Heart right ventricle (tissue), 16 donors: ENCODE measurements around the gene CTDP1. TPM values are rescaled to one million over a fixed set of nuclear protein-coding genes. Genes with fewer than 3 reads are reported as not detected.
A peak's percentile ranks its signal among the peaks of the same experiment; 100 is the strongest.

Experiments used
- ATAC-seq, 8 donors: fragments of 200-7000 bp; cut with Tn5 transposase; one replicate each; pipeline ENCODE4 v1.9.1; 2020; ENCODE audit warnings: mild to moderate bottlenecking in 8 of 8, moderate library complexity in 8 of 8, moderate number of reproducible peaks in 1 of 8
- DNase-seq, 2 donors: peaks; one replicate each; pipeline ENCODE4 v3.0.0-alpha.2; 2020
- H3K27ac ChIP-seq, 10 donors: fragments of 200-600 bp; sonication (generic) in 2 of 10; one replicate each; pipeline versions ENCODE4 v1.5.0 to v1.8.0; 2020 to 2022; ENCODE audit warnings: mild to moderate bottlenecking in 3 of 10
- H3K27me3 ChIP-seq, 7 donors: fragments of 200-600 bp; one replicate each; pipeline ENCODE4 v1.8.0; 2021 to 2022; ENCODE audit warnings: mild to moderate bottlenecking in 2 of 7
- H3K36me3 ChIP-seq, 9 donors: fragments of 200-600 bp; sonication (generic) in 1 of 9; one replicate each; pipeline versions ENCODE4 v1.5.0 to v1.8.0; 2020 to 2022; ENCODE audit warnings: mild to moderate bottlenecking in 2 of 9
- H3K4me1 ChIP-seq, 9 donors: fragments of 200-600 bp; sonication (generic) in 1 of 9; one replicate each; pipeline versions ENCODE4 v1.5.0 to v1.8.0; 2020 to 2022; ENCODE audit warnings: mild to moderate bottlenecking in 4 of 9
- H3K4me3 ChIP-seq, 10 donors: fragments of 200-600 bp; sonication (generic) in 2 of 10; one replicate each; pipeline versions ENCODE4 v1.5.0 to v1.8.0; 2020 to 2022; ENCODE audit warnings: mild to moderate bottlenecking in 7 of 10, moderate library complexity in 2 of 10
- H3K9me3 ChIP-seq, 11 donors: fragments of 200-600 bp in 10 of 11; sonication (generic) in 2 of 11; one replicate each; pipeline versions ENCODE4 v1.5.0 to v1.8.0; 2013 to 2022; ENCODE audit warnings: mild to moderate bottlenecking in 2 of 11, control low read depth in 1 of 11, moderate library complexity in 1 of 11
- CTCF ChIP-seq, 9 donors: fragments of 200-600 bp; sonication (generic) in 2 of 9; IDR thresholded peaks; one replicate each; pipeline versions ENCODE4 v1.5.0 to v1.8.0; 2021 to 2022; ENCODE audit warnings: antibody characterized with exemption in 9 of 9, mild to moderate bottlenecking in 5 of 9, moderate library complexity in 1 of 9
- WGBS, 2 donors: extraction: QIAGEN DNeasy Blood & Tissue Kit; methylation state at CpG; one replicate each; pipeline ENCODE4 v1.1.7; 2013; ENCODE audit warnings: inconsistent platforms in 1 of 2; 5-methylcytosine and 5-hydroxymethylcytosine counted together
- intact Hi-C, 10 donors: fragments of 100-400 bp; cut with DNase I; formaldehyde crosslinking; loops; one replicate each; pipeline versions ENCODE4 v1.11.1 to v1.14.2; 2022
- polyA plus RNA-seq, 2 donors: library from polyadenylated mRNA; stranded (reverse); fragments of 200-250 nt; gene quantifications; one replicate each; pipeline ENCODE4 v1.2.3, GENCODE V29; 2013
- total RNA-seq, 10 donors: library from RNA; stranded (reverse); fragmentation: NEBNext Ultra II Directional in 3 of 10; extraction: Animal tissue kit (Norgen Biotek cat#: 25700) in 3 of 10; gene quantifications; one replicate each; pipeline versions ENCODE4 v1.2.1 to v1.2.4, GENCODE V29; 2021 to 2023
- donor health status: Arrhythmogenic right ventricular cardiomyopathy.
- donor health status: ischemic (EF 13 %, LVEDD 7.1; RV severe dilation, severe dysfunction).
- donor health status: healthy with polysubstance abuse.
- donor health status: DM: no; HTN: yes; CAD: no.
- donor health status: DM: no; HTN: no; CAD: no.
- donor health status: ischemic (EF 25% LVEDD 6.9; RV normal size, moderate dysfunction).
- donor health status: ischemic (EF 25% LVEDD 5.7; RV mildly dilated, moderate dysfunction).
- donor health status: healthy.
- donor health status: DM: yes; HTN: yes; CAD: no.
- donor health status: Ischemic cardiomyopathy.
- donor health status: ischemic (EF 35%, LVEDD 5.7; RV mildly dilated, moderate dysfunction).
- donor health status: nonischemic (EF 11% LVEDD 7.7; RV severe dilation, severe dysfunction).
- donor health status: DM: yes; HTN: yes; CAD: no.
- donor health status: PGD.
- donor health status: ischemic (EF 29% LVEDD 5.4; RV normal size, mild dysfunction).
- donor health status: nonischemic (EF 23%, LVEDD 6.1; RV moderate dilation, normal function).

The CTDP1 gene
- total and polyA plus RNA-seq, 12 donors, result 6.8 to 12.5 (median 9.3) TPM

GRCh38 chr18:79732721-79733025, 53.1 kb downstream of the CTDP1 start:
- DNase-seq, result no peak

GRCh38 chr18:79733135-79733701, 53.6 kb downstream of the CTDP1 start:
- TF ChIP-seq CTCF (IDR thresholded peaks at IDR 0.05), result no peak
- Histone ChIP-seq H3K27me3 (no peaks in the 10 kb centered on the region), H3K36me3 (peaks cover 0 to 99% (median 56%) of the 10 kb centered on the region in 9 donors), H3K4me3 (no peak overlapping the region), H3K4me1 (peaks cover 0 to 2% (median 0%) of the 10 kb centered on the region in 9 donors), H3K27ac (peak overlapping the region in 1 of 10 donors; percentile 26), H3K9me3 (peaks cover 0 to 59% (median 10%) of the 10 kb centered on the region in 11 donors)
- intact Hi-C loops, result no loop called here
- ATAC-seq (no peak), DNase-seq (no peak)
- 97% methylated on average over 38 of the region's 38 CpGs for WGBS, 2 donors

More at GRCh38 chr18:79732721-79733025, 53.1 kb downstream of the CTDP1 start:
- no peaks in the 10 kb centered on the region for H3K4me1 ChIP-seq
- peaks cover 0 to 59% (median 10%) of the 10 kb centered on the region in 11 donors for H3K9me3 ChIP-seq
- no peaks in the 10 kb centered on the region for H3K27me3 ChIP-seq
- no peak for TF ChIP-seq CTCF (IDR thresholded peaks at IDR 0.05)
- H3K4me3 ChIP-seq, result no peak overlapping the region
- H3K27ac ChIP-seq, result no peak overlapping the region
- ATAC-seq, result no peak
- WGBS, 2 donors, result 98 to 100% methylated on average over 9 of the region's 9 CpGs
- intact Hi-C loops, result no loop called here
- peaks cover 0 to 98% (median 55%) of the 10 kb centered on the region in 9 donors for H3K36me3 ChIP-seq

GRCh38 chr18:79733986-79734770, 54.6 kb downstream of the CTDP1 start:
- peaks cover 0 to 59% (median 10%) of the 10 kb centered on the region in 11 donors for H3K9me3 ChIP-seq
- peak overlapping the region in 1 of 10 donors; percentile 78 for H3K27ac ChIP-seq
- peak in 1 of 8 donors; percentile 63 for ATAC-seq
- intact Hi-C loops, result no loop called here
- 89 to 91% methylated on average over 33 of the region's 33 CpGs for WGBS, 2 donors
- peaks cover 0 to 98% (median 54%) of the 10 kb centered on the region in 9 donors for H3K36me3 ChIP-seq
- DNase-seq, result no peak
- no peaks in the 10 kb centered on the region for H3K27me3 ChIP-seq
- TF ChIP-seq CTCF (IDR thresholded peaks at IDR 0.05), result no peak
- no peak overlapping the region for H3K4me3 ChIP-seq
- peaks cover 0 to 4% (median 0%) of the 10 kb centered on the region in 9 donors for H3K4me1 ChIP-seq

- no peak overlapping the region for H3K27ac ChIP-seq
- peaks cover 0 to 52% (median 10%) of the 10 kb centered on the region in 11 donors for H3K9me3 ChIP-seq
- no peak overlapping the region for H3K4me3 ChIP-seq
- peaks cover 0 to 4% (median 0%) of the 10 kb centered on the region in 9 donors for H3K4me1 ChIP-seq
- ATAC-seq (peak in 1 of 8 donors; percentile 12), DNase-seq (no peak)
- peaks cover 0 to 94% (median 44%) of the 10 kb centered on the region in 9 donors for H3K36me3 ChIP-seq
- TF ChIP-seq CTCF (IDR thresholded peaks at IDR 0.05), result no peak
- 96 to 97% methylated on average over 63 of the region's 63 CpGs for WGBS, 2 donors
- H3K27me3 ChIP-seq, result no peaks in the 10 kb centered on the region
- intact Hi-C loops, result no loop called here
These were observed 55.7 kb downstream of the CTDP1 start for GRCh38 chr18:79735071-79735980.
